SH-SY5Y (cell line): ENCODE data around the gene NAPB.

Experiments used
- GATA2 ChIP-seq: IDR thresholded peaks from 2 replicates; pipeline ENCODE4 v1.6.1; 2011; ENCODE audit warnings: mild to moderate bottlenecking, low read depth, low read length
- GATA3 ChIP-seq: IDR thresholded peaks from 2 replicates; pipeline ENCODE4 v1.6.1; 2011; ENCODE audit warnings: low read depth, mild to moderate bottlenecking, low read length, moderate library complexity

DNA sequence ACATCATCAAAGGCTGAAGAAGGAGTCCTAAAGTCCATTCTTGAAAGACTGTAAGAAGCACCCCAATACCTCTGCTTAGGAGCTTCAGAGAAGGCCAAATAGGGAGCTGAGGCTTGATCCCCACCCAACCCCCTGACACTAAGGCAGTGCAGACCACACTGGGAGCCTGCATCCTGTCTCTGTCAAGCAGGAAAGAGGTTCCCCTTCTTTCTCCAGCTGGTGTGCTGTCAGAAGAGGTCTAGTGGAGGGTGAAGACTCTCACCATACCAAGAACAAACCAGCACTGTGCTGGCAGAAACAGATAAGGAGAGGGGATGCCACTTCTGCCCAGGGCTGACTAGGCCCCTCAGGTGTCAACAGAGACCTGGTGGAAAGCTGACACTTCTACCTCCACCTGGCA, 39.4 kb downstream of the NAPB start:
- TF ChIP-seq GATA2, result no peak
- TF ChIP-seq GATA3, result no peak
